Spleen (tissue), 7 donors: ENCODE data around the gene RASSF7.

ENCODE experiments used
- CTCF ChIP-seq, 11 experiments: fragments of 200-600 bp in 7 of 11; fragments of 450-650 bp in 4 of 11; sonication (generic) in 4 of 11; IDR thresholded peaks in 8 of 11; conservative IDR thresholded peaks in 3 of 11; 1 replicate in 7 of 11; 2 replicates in 4 of 11; pipeline versions ENCODE4 v1.4.0 to v1.8.0; 2016 to 2021; ENCODE audit warnings: antibody characterized with exemption in 11 of 11, inconsistent platforms in 4 of 11, mild to moderate bottlenecking in 1 of 11
- POLR2A ChIP-seq, 3 donors: fragments of 450-650 bp; IDR thresholded peaks; one replicate each; pipeline ENCODE4 v1.5.1; 2017; ENCODE audit warnings: antibody characterized with exemption in 3 of 3, mild to moderate bottlenecking in 1 of 3
- POLR2AphosphoS5 ChIP-seq, 3 donors: sonication (generic); formaldehyde crosslinking; IDR thresholded peaks; one replicate each; pipeline ENCODE4 v1.5.1; 2017; ENCODE audit warnings: antibody characterized with exemption in 3 of 3
- donor health status: DM: no; HTN: no; CAD: no; lungs with moderate emphysema.
- donor health status: DM: no; HTN: no; CAD: no.
- donor health status: DM: no; HTN: no; CAD: no.

GRCh38 chr11:521177-521688 lies 39.5 kb upstream of the RASSF7 start:
- no peak for TF ChIP-seq CTCF (IDR thresholded peaks at IDR 0.05 in 8 of 11, conservative IDR thresholded peaks at IDR 0.05 in 3 of 11)
- no peak for TF ChIP-seq POLR2A (IDR thresholded peaks at IDR 0.05)
- TF ChIP-seq POLR2AphosphoS5 (IDR thresholded peaks at IDR 0.05), result no peak
